GM21526 (cell line): ENCODE measurements around the gene MKRN2.
"Not testable (repeated sequence)": the region's sequence is repeated elsewhere in the genome, so short reads cannot be mapped to it uniquely, and the experiment has no call there.

Experiments
- ATAC-seq: cut with Tn5 transposase; IDR thresholded peaks from one replicate; pipeline ENCODE4 v1.9.1; 2021; ENCODE audit warnings: moderate library complexity; ENCODE audit not compliant: unreplicated experiment, low FRiP score

MKRN2 gene

DNA sequence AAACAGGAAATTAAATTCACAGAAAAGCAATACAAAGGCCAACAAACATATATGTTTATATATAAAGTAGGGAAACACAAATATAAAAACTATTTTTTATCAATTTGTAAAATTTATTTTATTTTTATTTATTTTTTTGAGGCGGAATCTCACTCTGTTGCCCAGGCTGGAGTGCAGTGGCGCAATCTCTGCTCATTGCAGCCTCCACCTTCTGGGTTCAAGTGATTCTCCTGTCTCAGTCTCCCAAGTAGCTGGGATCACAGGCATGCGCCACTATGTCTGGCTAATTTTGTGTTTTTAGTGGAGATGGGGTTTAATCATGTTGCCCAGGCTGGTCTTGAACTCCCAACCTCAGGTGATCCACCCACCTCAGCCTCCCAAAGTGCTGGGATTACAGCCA is 68.1 kb downstream of the MKRN2 start:
- ATAC-seq = not testable (repeated sequence)

DNA sequence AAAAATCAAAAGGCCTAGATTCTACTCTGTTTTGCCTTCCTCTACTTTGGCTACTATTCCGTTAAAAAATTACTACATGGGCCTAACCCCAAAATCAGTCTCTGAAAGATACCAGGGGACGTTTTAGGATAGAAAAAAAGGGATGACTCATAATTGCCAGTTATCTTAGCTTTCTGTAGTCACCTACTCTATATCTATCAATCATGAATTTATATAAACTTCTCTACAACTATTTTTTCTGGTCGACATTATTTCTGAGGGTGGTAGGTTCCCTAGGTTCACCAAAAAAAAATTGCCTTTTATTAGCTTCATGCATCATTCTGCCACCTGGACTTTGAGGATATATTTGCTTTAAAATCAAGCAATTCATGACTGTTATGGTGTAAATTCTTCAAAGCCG is 70.5 kb downstream of the MKRN2 start:
- no peak for ATAC-seq

DNA sequence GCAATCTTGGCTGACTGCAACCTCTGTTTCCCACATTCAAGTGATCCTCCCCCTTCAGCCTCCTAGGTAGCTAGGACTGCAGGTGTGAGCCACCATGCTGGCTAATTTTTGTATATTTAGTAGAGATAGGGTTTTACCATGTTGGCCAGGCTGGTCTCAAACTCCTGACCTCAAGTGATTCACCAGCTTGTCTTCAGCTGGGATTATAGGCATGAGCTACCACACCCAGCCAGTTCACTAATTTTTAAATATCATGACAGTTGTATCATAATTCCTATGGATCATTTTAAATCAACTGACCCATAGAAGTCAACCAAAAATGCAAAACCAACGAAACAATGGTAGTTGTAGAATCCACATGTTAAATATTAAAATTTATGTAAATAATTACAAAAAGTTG is 71.9 kb downstream of the MKRN2 start:
- no peak for ATAC-seq

DNA sequence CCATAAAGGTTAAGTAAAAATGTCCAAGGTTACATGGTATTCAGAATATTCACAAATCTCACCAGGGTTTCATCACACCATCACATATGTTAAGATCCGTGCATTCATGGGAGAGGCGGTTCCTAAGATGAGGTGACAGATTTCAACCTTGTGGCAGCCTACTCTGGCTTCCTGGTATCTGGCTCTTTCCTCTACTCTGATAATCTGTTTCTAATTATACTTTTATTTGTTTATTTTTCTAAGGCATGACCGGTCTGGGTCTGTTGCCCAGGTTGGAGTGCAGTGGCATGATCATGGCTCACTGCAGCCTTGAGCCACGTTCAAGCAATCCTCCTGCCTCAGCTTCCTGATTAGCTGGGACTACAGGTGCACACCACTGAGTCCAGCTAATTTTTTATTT is 72.7 kb downstream of the MKRN2 start:
- ATAC-seq = no peak

DNA sequence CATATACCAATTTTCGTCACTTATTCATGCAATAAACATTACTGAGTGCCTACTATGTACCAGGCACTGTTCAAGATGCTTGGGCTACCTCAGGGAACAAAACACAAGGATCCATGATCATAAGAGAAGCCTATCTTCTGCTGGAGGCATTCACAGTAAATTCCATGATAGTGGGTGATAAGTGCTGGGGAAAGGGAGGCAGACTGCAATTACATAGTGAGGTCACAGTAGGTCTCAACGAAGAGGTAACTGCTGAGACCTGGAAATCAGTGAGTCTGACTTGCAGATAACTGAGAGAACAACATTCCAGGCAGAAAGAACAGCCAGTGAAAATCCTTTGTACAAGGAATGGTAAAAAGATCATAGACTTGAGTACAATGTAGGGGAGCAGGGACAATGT is 73.4 kb downstream of the MKRN2 start:
- no peak for ATAC-seq

DNA sequence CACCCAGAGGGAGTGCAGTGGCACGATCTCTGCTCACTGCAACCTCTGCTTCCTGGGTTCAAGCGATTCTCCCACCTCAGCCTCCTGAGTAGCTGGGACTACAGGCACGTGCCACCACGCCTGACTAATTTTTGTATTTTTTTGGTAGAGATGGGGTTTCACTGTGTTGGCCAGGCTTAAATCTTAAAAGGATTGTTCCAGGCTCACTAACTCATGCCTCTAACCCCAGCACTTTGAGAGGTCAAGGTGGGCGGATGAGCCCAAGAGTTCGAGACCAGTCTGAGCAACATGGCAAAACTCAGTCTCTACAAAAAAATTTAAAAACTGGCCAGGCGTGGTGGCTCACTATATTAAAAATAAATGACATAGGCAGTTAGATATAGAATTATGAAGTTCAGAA is 74.0 kb downstream of the MKRN2 start:
- ATAC-seq = not testable (repeated sequence)

DNA sequence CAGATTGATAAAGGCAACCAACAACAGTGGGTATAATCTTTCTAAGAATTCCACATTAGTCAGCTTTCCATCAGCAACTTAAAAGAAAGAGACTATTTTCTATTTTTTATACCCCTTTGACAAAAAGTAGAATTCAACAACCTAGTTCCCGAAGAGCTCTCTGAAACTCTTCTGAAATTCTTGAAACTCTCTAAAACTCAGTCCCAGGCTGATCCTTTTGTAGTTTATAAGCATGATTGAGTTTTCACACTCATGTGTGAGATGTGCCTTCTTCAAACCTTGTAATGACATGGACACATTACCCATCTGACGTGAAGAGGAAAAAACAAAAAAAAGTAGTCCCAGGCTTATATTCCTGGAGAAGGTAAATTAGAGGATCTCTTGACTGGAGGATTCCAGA is 75.6 kb downstream of the MKRN2 start:
- ATAC-seq = no peak

DNA sequence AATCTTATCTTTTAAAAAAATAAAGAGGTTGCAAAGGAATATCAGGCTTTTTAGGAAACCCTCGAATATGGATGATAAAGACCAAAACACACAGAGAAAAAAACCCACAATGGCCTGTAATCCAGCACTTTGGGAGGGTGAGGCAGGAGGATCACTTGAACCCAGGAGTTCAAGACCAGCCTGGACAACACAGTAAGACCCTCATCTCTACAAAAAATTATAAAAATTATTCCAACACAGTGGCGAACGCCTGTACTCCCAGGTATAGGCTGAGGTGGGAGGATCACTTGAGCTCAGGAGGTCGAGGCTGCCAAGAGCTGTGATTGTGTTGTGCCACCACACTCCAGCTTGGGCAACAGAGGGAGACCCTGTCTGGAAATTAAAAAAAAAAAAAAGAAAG is 76.2 kb downstream of the MKRN2 start:
- ATAC-seq = no peak
